ENCODE measurements around the gene SLC16A8. TPM values are rescaled to one million over a fixed set of nuclear protein-coding genes. Genes with fewer than 3 reads are reported as not detected.

Gene SLC16A8
- total RNA-seq, 4 donors from 2014 or later, result 0.29 to 0.65 (median 0.33) TPM; not detected in 1

- H3K9me3 ChIP-seq, result no peaks in the 10 kb centered on the region
- H3K36me3 ChIP-seq, result no peaks in the 10 kb centered on the region
- WGBS, result 80% methylated on average over 5 of the region's 5 CpGs
- DNase-seq (ENCODE audit: extremely low spot score), result no peak
- H3K27ac ChIP-seq (replicated peaks in 1 of 4), result peak overlapping the region in 3 of 4 donors; percentile 1 to 77 (median 34)
- H3K4me1 ChIP-seq, result peaks cover 17 to 52% (median 27%) of the 10 kb centered on the region in 4 donors
- intact Hi-C loops (cut with DNase I), result no loop called here
- no peak overlapping the region for H3K4me3 ChIP-seq
- H3K27me3 ChIP-seq, result no peaks in the 10 kb centered on the region
- TF ChIP-seq EP300 (IDR thresholded peaks at IDR 0.05) (no peak), POLR2AphosphoS5 (IDR thresholded peaks at IDR 0.05) (no peak), POLR2A (IDR thresholded peaks at IDR 0.05; ENCODE audit: low read depth) (no peak), CTCF (IDR thresholded peaks at IDR 0.05) (no peak)
Measured at GRCh38 chr22:38029901-38030300, 54.1 kb downstream of the SLC16A8 start.

DNA sequence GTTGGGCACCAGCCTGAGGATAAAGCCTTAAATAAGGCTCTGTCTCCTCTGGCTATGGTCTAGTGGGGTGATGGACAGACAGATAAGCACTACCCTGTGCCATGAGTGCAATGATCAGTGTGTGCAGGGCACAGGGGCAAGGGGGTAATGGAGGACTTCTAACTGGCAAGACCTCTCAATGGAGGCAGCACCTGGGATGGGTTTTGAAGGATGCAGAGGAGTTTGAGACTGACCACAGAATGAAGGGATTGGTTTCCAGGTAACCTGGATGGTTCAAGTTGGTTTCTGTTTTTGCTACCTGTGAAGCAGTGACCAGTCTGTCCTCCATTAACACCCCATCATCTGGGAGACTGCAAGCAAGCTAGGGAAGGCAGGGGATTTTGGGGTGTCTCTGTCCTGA, 54.6 kb downstream of the SLC16A8 start:
- Histone ChIP-seq H3K27me3 (no peaks in the 10 kb centered on the region), H3K9me3 (no peaks in the 10 kb centered on the region), H3K36me3 (no peaks in the 10 kb centered on the region), H3K27ac (replicated peaks in 1 of 4) (peak overlapping the region in 1 of 4 donors; percentile 1), H3K4me1 (peaks cover 12 to 52% (median 21%) of the 10 kb centered on the region in 4 donors), H3K4me3 (no peak overlapping the region)
- no peak for TF ChIP-seq POLR2AphosphoS5 (IDR thresholded peaks at IDR 0.05)
- no peak for TF ChIP-seq EP300 (IDR thresholded peaks at IDR 0.05)
- no peak for TF ChIP-seq POLR2A (IDR thresholded peaks at IDR 0.05; ENCODE audit: low read depth)
- TF ChIP-seq CTCF (IDR thresholded peaks at IDR 0.05), result no peak
- intact Hi-C loops (cut with DNase I), result no loop called here
- DNase-seq (ENCODE audit: extremely low spot score), result no peak

- no peak for DNase-seq (ENCODE audit: extremely low spot score)
- Histone ChIP-seq H3K4me3 (no peak overlapping the region), H3K27ac (replicated peaks in 1 of 4) (no peak overlapping the region), H3K27me3 (no peaks in the 10 kb centered on the region), H3K4me1 (peaks cover 4 to 44% (median 13%) of the 10 kb centered on the region in 4 donors), H3K9me3 (no peaks in the 10 kb centered on the region), H3K36me3 (no peaks in the 10 kb centered on the region)
- intact Hi-C loops (cut with DNase I), result no loop called here
- TF ChIP-seq POLR2AphosphoS5 (IDR thresholded peaks at IDR 0.05), result no peak
- TF ChIP-seq EP300 (IDR thresholded peaks at IDR 0.05), result no peak
- no peak for TF ChIP-seq CTCF (IDR thresholded peaks at IDR 0.05)
- no peak for TF ChIP-seq POLR2A (IDR thresholded peaks at IDR 0.05; ENCODE audit: low read depth)
- WGBS, result 92% methylated on average over 14 of the region's 15 CpGs
Measured at GRCh38 chr22:38028344-38029130, 55.4 kb downstream of the SLC16A8 start.

Other genes with a start within 250 kb of the SLC16A8 start
- gene ANKRD54, start 239.8 kb downstream of the SLC16A8 start, total RNA-seq, result 10 to 100 TPM; 27.4 to 64.2 (median 48.1) TPM
- gene EIF3L, start 234.8 kb downstream of the SLC16A8 start, total RNA-seq, result 100 to 1,000 TPM; 348 to 494 (median 425) TPM
- 100 to 1,000 TPM in 1 of 4 donors, 10 to 100 TPM in 3; 51.2 to 136 (median 71.2) TPM for gene MICALL1, start 177.9 kb downstream of the SLC16A8 start, total RNA-seq
- gene C22orf23, start 130.6 kb downstream of the SLC16A8 start, total RNA-seq, result not detected
- 10 to 100 TPM; 45.7 to 93.0 (median 72.1) TPM for gene POLR2F, start 130.5 kb downstream of the SLC16A8 start, total RNA-seq
- 10 to 100 TPM; 10.3 to 29.5 (median 17.7) TPM for gene SOX10, start 99.6 kb downstream of the SLC16A8 start, total RNA-seq
- gene PICK1, start 26.8 kb downstream of the SLC16A8 start, total RNA-seq, result 10 to 100 TPM; 23.3 to 36.1 (median 31.1) TPM
- 1 to 10 TPM in 1 of 4 donors, under 1 TPM in 3; 0.13 to 1.1 (median 0.58) TPM for gene BAIAP2L2, start 26.5 kb upstream of the SLC16A8 start, total RNA-seq
- gene PLA2G6, start 97.6 kb upstream of the SLC16A8 start, total RNA-seq, result 10 to 100 TPM; 13.9 to 18.3 (median 15.6) TPM
- 100 to 1,000 TPM in 1 of 4 donors, 10 to 100 TPM in 3; 26.2 to 182 (median 54.3) TPM for gene MAFF, start 117.8 kb upstream of the SLC16A8 start, total RNA-seq
- 100 to 1,000 TPM in 1 of 4 donors, 10 to 100 TPM in 3; 39.4 to 108 (median 75.3) TPM for gene TMEM184B, start 188.8 kb upstream of the SLC16A8 start, total RNA-seq
- 100 to 1,000 TPM in 1 of 4 donors, 10 to 100 TPM in 3; 67.9 to 102 (median 91.7) TPM for gene CSNK1E, start 233.2 kb upstream of the SLC16A8 start, total RNA-seq

All from esophagus muscularis mucosa (tissue), 4 donors.